H1 (cell line): ENCODE results near the gene CCDC59. TPM values are rescaled to one million over a fixed set of nuclear protein-coding genes. Genes with fewer than 3 reads are reported as not detected.

Experiments used
- CTCF ChIA-PET: fragments of 300-600 bp; sonication (Branson Sonifier 250); formaldehyde crosslinking; loops from one replicate; lab custom pipeline; 2021; ENCODE audit not compliant: partially characterized antibody; lab: Charles Lee
- POLR2A ChIA-PET: fragments of 300-600 bp; sonication (Branson Sonifier 250); formaldehyde crosslinking; loops from one replicate; lab custom pipeline; 2021; ENCODE audit warnings: inconsistent platforms; ENCODE audit not compliant: partially characterized antibody; lab: Charles Lee
- DNase-seq, 2 experiments: peaks; one replicate each; pipeline versions ENCODE4 v3.0.0 to v3.0.0-alpha.2; 2010 to 2022; ENCODE audit warnings: low spot score in 2 of 2, low read depth in 1 of 2, mixed read lengths in 1 of 2
- FAIRE-seq: peaks from 2 replicates; lab custom pipeline; 2011; peaks lifted over from hg19 to GRCh38; lab: Jason Lieb, UNC
- H2AFZ ChIP-seq: 2 replicates; pipeline ENCODE4 v1.8.1; 2012; ENCODE audit warnings: low read length, inconsistent platforms
- H2AK5ac ChIP-seq: 2 replicates; pipeline ENCODE4 v1.6.1; 2013; ENCODE audit warnings: low read depth, low read length
- H2BK120ac ChIP-seq: replicated peaks from 2 replicates; pipeline ENCODE3; 2013; ENCODE audit warnings: low read depth, low read length, inconsistent platforms
- H2BK12ac ChIP-seq: 2 replicates; pipeline ENCODE4 v1.6.1; 2013; ENCODE audit warnings: low read depth, low read length
- H2BK15ac ChIP-seq: 2 replicates; pipeline ENCODE4 v1.6.1; 2013; ENCODE audit warnings: low read length
- H2BK20ac ChIP-seq: 2 replicates; pipeline ENCODE4 v1.6.1; 2013; ENCODE audit warnings: low read length
- H2BK5ac ChIP-seq: 2 replicates; pipeline ENCODE4 v1.6.1; 2013; ENCODE audit warnings: low read depth, low read length
- H3K14ac ChIP-seq: 2 replicates; pipeline ENCODE4 v1.6.1; 2013; ENCODE audit warnings: inconsistent platforms; ENCODE audit not compliant: insufficient read length
- H3K18ac ChIP-seq: 2 replicates; pipeline ENCODE4 v1.6.1; 2013; ENCODE audit warnings: low read length; ENCODE audit errors: extremely low read depth
- H3K23ac ChIP-seq: 2 replicates; pipeline ENCODE4 v1.6.1; 2013; ENCODE audit warnings: inconsistent platforms; ENCODE audit not compliant: insufficient read length
- H3K23me2 ChIP-seq: 2 replicates; pipeline ENCODE4 v1.6.1; 2013; ENCODE audit warnings: low read depth, low read length
- H3K27ac ChIP-seq: 2 replicates; pipeline ENCODE4 v1.6.1; 2011; ENCODE audit warnings: low read depth, low read length, inconsistent platforms
- H3K27me3 ChIP-seq, 4 experiments: replicated peaks in 1 of 4; 1 replicate in 1 of 4; 2 replicates in 3 of 4; pipeline versions ENCODE4 v1.6.1 to v1.8.1; 2011 to 2013; ENCODE audit warnings: low read length in 3 of 4, mild to moderate bottlenecking in 3 of 4, inconsistent platforms in 2 of 4, mixed read lengths in 2 of 4, moderate library complexity in 1 of 4; ENCODE audit not compliant: control insufficient read depth in 3 of 4, insufficient read depth in 3 of 4; ENCODE audit errors: extremely low read depth in 1 of 4
- H3K36me3 ChIP-seq, 4 experiments: 2 replicates each; pipeline versions ENCODE4 v1.6.1 to v1.8.1; 2011 to 2013; ENCODE audit warnings: mild to moderate bottlenecking in 4 of 4, low read length in 3 of 4, moderate library complexity in 2 of 4, control low read depth in 1 of 4, inconsistent platforms in 1 of 4; ENCODE audit not compliant: insufficient read depth in 4 of 4, control insufficient read depth in 2 of 4
- H3K4ac ChIP-seq: replicated peaks from 2 replicates; pipeline ENCODE3; 2013; ENCODE audit warnings: low read length, low read depth, mixed read lengths, inconsistent platforms; ENCODE audit not compliant: insufficient read length
- H3K4me1 ChIP-seq, 4 experiments: replicated peaks in 1 of 4; 1 replicate in 1 of 4; 2 replicates in 3 of 4; pipeline versions ENCODE4 v1.6.1 to v1.8.1; 2011 to 2013; ENCODE audit warnings: low read length in 3 of 4, inconsistent platforms in 2 of 4, mixed read lengths in 1 of 4; ENCODE audit not compliant: insufficient read depth in 4 of 4, control insufficient read depth in 3 of 4
- H3K4me2 ChIP-seq, 2 experiments: 2 replicates each; pipeline versions ENCODE4 v1.6.1 to v1.8.1; 2011 to 2013; ENCODE audit warnings: low read depth in 2 of 2, low read length in 2 of 2, control low read depth in 1 of 2, inconsistent platforms in 1 of 2, mild to moderate bottlenecking in 1 of 2; ENCODE audit not compliant: insufficient read depth in 1 of 2
- H3K4me3 ChIP-seq, 4 experiments: fragments of 200-600, 300-600 bp in 1 of 4; sonication (generic), shearing (Covaris generic), sonication (Bioruptor Twin) in 1 of 4; 2 replicates each; pipeline versions ENCODE4 v1.5.1 to v1.8.1; 2011 to 2016; ENCODE audit warnings: low read length in 4 of 4, low read depth in 3 of 4, control low read depth in 2 of 4, inconsistent platforms in 2 of 4, mild to moderate bottlenecking in 2 of 4, mixed read lengths in 1 of 4, moderate library complexity in 1 of 4; ENCODE audit not compliant: insufficient read depth in 2 of 4; ENCODE audit errors: extremely low read depth in 1 of 4
- H3K56ac ChIP-seq: replicated peaks from 2 replicates; pipeline ENCODE3; 2013; ENCODE audit warnings: low read depth, mild to moderate bottlenecking, mixed read lengths, low read length, inconsistent platforms; ENCODE audit not compliant: insufficient read length
- H3K79me1 ChIP-seq: 2 replicates; pipeline ENCODE4 v1.6.1; 2013; ENCODE audit warnings: low read depth, low read length, control low read depth
- H3K79me2 ChIP-seq, 2 experiments: 2 replicates each; pipeline versions ENCODE4 v1.6.1 to v1.8.1; 2012 to 2013; ENCODE audit warnings: low read length in 2 of 2, mild to moderate bottlenecking in 2 of 2, inconsistent platforms in 1 of 2; ENCODE audit not compliant: insufficient read depth in 2 of 2, control insufficient read depth in 1 of 2
- H3K9ac ChIP-seq, 4 experiments: replicated peaks in 1 of 4; 1 replicate in 1 of 4; 2 replicates in 3 of 4; pipeline versions ENCODE4 v1.6.1 to v1.8.1; 2011 to 2013; ENCODE audit warnings: low read depth in 3 of 4, low read length in 3 of 4, control low read depth in 2 of 4, mild to moderate bottlenecking in 2 of 4, moderate library complexity in 2 of 4, inconsistent platforms in 1 of 4; ENCODE audit errors: extremely low read depth in 1 of 4
- H3K9me3 ChIP-seq, 2 experiments: 2 replicates each; pipeline versions ENCODE4 v1.6.1 to v1.8.1; 2012 to 2013; ENCODE audit warnings: mild to moderate bottlenecking in 2 of 2, moderate library complexity in 2 of 2, control low read depth in 1 of 2, inconsistent platforms in 1 of 2, low read depth in 1 of 2, low read length in 1 of 2, mixed read lengths in 1 of 2; ENCODE audit not compliant: insufficient read depth in 2 of 2
- H4K20me1 ChIP-seq, 2 experiments: replicated peaks in 1 of 2; 2 replicates each; pipeline versions ENCODE3 to v1.8.1; 2011 to 2013; ENCODE audit warnings: inconsistent platforms in 2 of 2, low read length in 2 of 2, mild to moderate bottlenecking in 1 of 2; ENCODE audit not compliant: insufficient read depth in 2 of 2, control insufficient read depth in 1 of 2
- H4K5ac ChIP-seq: 2 replicates; pipeline ENCODE4 v1.6.1; 2013; ENCODE audit warnings: low read length, low read depth, mixed read lengths, inconsistent platforms; ENCODE audit not compliant: insufficient read length
- H4K8ac ChIP-seq: 2 replicates; pipeline ENCODE4 v1.8.0; 2013; ENCODE audit warnings: mild to moderate bottlenecking, moderate library complexity, low read length, inconsistent platforms; ENCODE audit not compliant: insufficient read depth; ENCODE audit errors: extremely low read depth
- H4K91ac ChIP-seq: replicated peaks from 2 replicates; pipeline ENCODE3; 2013; ENCODE audit warnings: low read length, mixed read lengths, inconsistent platforms; ENCODE audit not compliant: insufficient read length
- RBBP5 ChIP-seq: IDR thresholded peaks from 2 replicates; pipeline ENCODE4 v1.7.1; 2012; ENCODE audit warnings: low read depth, mild to moderate bottlenecking, inconsistent platforms, low read length, moderate library complexity, borderline replicate concordance
- WGBS, 2 experiments: shearing (Covaris generic) in 1 of 2; methylation state at CpG; one replicate each; pipeline versions ENCODE4 v1.1.6 to v1.1.7; 2013 to 2015; ENCODE audit warnings: low lambda C conversion rate in 2 of 2, mixed read lengths in 2 of 2, inconsistent platforms in 1 of 2, low coverage in 1 of 2, missing lambda C conversion rate in 1 of 2; ENCODE audit not compliant: insufficient replicate concordance in 2 of 2, insufficient coverage in 1 of 2, insufficient read length in 1 of 2; ENCODE audit errors: extremely low coverage in 1 of 2, missing lambda C conversion rate in 1 of 2; 5-methylcytosine and 5-hydroxymethylcytosine counted together
- polyA plus RNA-seq, 7 experiments: library from polyadenylated mRNA; depleted of rRNA in 3 of 7; stranded (reverse) in 5 of 7; unstranded in 2 of 7; fragments of >200 nt in 5 of 7; fragments of 200-250 nt in 2 of 7; gene quantifications; 1 replicate in 5 of 7; 2 replicates in 1 of 7; 4 replicates in 1 of 7; pipeline versions ENCODE4 v1.2.1 to v1.2.3, GENCODE V29; 2011 to 2013; ENCODE audit warnings: missing spikeins in 2 of 7, mixed read lengths in 2 of 7
- total RNA-seq: library from RNA; stranded (reverse); fragmentation: NEBNext Ultra II Directional; extraction: Animal tissue kit (Norgen Biotek cat#: 25700); gene quantifications from 2 replicates; pipeline ENCODE4 v1.2.1, GENCODE V29; 2021

CCDC59 gene
- total and polyA plus RNA-seq, 2 of the 8 experiments (the other 6 are each of a cell fraction or from before 2014, with no cell fraction given): 11.6 to 54.0 TPM

DNA sequence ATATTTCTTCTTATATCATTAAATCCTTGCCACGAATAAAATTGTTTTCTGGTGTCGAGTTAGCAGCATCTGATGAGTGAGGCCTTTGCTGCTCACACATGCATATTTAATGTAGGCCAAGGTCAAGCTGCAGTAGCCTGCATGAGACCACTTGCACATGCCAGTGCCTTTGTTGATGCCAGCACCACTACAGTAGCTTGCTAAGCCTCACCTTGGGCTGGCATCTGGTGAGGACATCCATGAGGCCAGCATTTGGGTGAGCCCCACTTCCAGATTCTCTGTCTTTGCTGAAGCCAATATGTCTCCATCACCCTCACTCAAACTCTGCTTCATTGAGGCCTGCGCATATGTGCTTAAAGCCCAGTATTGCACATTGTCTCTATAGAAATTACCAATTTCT lies 8.0 kb downstream of the CCDC59 start:
- Histone ChIP-seq H3K79me1 (no peaks in the 10 kb centered on the region), H3K14ac (no peak overlapping the region), H3K23me2 (no peaks in the 10 kb centered on the region), H3K36me3 (peaks cover 2 to 25% (median 12%) of the 10 kb centered on the region in 4 experiments; a peak in 5 of 8 replicates), H4K8ac (no peak overlapping the region), H3K56ac (no peak overlapping the region), H3K79me2 (0 out of 4 replicates have a peak, but pooled peaks cover 0 to 3% of the 10 kb centered on the region in 2 experiments), H3K9ac (no peak overlapping the region; a peak in 1 of 7 replicates), H4K20me1 (no peaks in the 10 kb centered on the region), H3K27me3 (no peaks in the 10 kb centered on the region), H3K4me2 (no peak overlapping the region), H3K4me1 (no peaks in the 10 kb centered on the region), H3K18ac (no peak overlapping the region), H3K9me3 (no peaks in the 10 kb centered on the region), H2BK20ac (no peak overlapping the region), H2BK15ac (no peak overlapping the region), H2AFZ (no peak overlapping the region), H3K27ac (no peak overlapping the region), H3K4ac (no peak overlapping the region), H4K5ac (no peak overlapping the region), H3K23ac (no peak overlapping the region)
- CTCF ChIA-PET: interaction anchor here (1.5 kb wide), 1 partner anchor 8 kb away, joined by 7 read pairs; the partner anchor contains the start of genes CCDC59 and METTL25
- no peak for DNase-seq
- no peak for FAIRE-seq
- WGBS, 2 experiments: 100% methylated on average over 3 of the region's 3 CpGs; no CpG with 5 or more reads in 1 of the 2 experiments
- TF ChIP-seq RBBP5: no peak
- TF ChIP-seq, all 59 proteins: peak for 0
- Histone ChIP-seq H2BK12ac (no peak overlapping the region), H3K4me3 (no peak overlapping the region), H2BK120ac (no peak overlapping the region), H4K91ac (no peak overlapping the region), H2AK5ac (no peak overlapping the region), H2BK5ac (no peak overlapping the region)
- POLR2A ChIA-PET: interaction anchor here (0.7 to 3.4 kb wide), 2 partner anchors 8 to 58 kb away, joined by 3 to 19 read pairs; partner anchors contain the start of genes CCDC59 and METTL25
